Measurements from ENCODE around the gene DDX31.

The DDX31 gene

DNA sequence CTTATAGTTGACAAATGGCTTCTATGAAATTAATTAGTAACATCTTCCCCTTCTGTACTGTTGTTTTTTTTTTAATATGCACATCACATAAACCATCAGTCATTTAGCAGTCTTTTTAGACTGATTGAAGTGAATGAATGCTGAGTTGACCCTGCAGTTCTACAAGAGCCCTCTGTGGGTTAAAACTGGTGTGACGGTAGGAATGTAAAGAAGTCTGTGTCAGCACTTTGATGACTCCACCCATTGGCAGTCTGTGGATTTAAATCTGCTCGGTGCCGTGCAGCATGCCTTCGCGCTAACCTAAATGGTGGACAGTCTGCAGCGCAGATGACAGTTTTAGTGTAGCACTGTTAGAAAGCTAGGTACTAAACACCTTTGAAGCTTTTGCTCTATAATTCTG lies 3.6 kb upstream of the DDX31 start:
- no peak for DNase-seq (ENCODE audit: low read depth in 1 of 2, low spot score in 1 of 2)

- no peak for DNase-seq (ENCODE audit: low read depth in 1 of 2, low spot score in 1 of 2)
These were observed 2.6 kb upstream of the DDX31 start for GRCh38 chr9:132672413-132672690.

DNA sequence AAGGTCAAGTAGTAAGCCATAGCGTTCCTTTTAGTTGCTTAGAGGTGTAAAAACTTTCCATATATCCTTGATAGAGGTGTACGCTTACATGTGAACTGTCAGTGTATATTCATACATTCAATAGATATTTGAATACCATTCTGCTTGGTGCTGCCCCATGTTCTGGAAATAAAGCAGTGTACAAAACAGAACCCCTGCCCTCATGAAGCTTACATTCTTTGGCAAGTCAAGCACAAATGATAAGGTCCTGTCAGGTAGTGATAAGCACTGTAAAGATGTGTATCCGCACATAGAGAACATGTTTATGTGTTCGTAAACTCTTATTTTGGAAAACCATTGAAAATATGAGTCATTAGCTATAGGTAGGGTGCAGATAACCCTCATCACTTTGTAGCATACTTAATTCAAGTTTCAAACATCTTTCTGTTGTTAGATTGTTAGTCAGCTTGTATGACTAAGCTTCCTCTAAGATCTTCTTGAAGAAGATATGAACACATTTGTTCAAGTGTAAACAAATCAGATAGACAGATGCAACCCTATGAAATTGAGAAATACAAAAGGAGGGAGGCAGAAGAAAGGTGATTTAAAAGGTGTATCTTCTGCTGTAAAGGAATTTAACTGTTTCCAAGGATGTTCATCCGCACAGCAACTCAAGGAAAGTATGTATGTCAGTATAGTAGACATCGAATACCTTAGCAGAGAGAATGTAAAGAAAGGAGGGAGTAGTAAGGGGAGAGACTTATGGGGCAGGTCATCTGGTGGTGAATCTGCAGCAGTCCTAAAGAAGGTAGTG lies 2.0 kb upstream of the DDX31 start:
- DNase-seq (ENCODE audit: low read depth in 1 of 2, low spot score in 1 of 2), result no peak

DNA sequence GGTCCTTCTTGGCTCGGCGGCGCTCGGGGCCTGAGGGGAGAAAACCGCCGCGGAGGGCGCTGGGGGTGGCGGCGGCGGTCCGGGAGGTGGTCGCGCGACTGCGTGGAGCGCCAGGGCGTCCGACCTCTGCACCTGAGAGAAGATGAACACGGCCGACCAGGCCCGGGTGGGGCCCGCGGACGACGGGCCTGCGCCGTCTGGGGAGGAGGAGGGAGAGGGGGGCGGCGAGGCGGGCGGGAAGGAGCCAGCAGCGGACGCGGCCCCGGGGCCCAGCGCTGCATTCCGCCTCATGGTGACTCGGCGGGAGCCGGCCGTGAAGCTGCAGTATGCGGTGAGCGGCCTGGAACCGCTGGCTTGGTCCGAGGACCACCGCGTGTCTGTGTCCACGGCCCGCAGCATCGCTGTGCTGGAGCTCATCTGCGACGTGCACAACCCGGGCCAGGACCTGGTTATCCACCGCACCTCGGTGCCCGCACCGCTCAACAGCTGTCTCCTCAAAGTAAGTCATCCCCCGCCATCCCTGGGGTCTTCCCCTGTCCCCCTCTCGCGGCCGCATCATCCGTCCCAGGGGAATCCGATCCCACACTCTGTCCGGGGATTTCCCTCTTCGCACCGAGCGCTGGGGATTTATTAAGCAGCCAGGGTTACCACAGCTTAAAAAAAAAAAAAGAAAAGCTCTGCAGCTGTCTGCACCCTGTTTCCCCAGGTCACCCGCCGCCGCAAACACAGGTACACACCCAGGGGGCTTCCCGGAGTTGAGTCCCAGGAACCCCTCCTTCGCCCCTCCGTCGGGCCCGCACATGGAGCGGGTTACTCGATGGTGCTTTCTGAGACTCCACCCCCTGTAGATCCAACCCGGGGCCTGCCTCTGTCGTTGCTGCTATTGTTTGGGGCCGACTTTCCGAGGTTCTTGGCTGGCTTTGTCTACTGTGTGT lies 941 bp upstream of the DDX31 start, which contains the start of gene GTF3C4:
GTF3C4 (plus strand) TSS at position 8 of the 935 bp plus-strand sequence; CDS start at position 143, 135 bp downstream.
- peak; percentile 1 to 12 for DNase-seq (ENCODE audit: low read depth in 1 of 2, low spot score in 1 of 2)

DNA sequence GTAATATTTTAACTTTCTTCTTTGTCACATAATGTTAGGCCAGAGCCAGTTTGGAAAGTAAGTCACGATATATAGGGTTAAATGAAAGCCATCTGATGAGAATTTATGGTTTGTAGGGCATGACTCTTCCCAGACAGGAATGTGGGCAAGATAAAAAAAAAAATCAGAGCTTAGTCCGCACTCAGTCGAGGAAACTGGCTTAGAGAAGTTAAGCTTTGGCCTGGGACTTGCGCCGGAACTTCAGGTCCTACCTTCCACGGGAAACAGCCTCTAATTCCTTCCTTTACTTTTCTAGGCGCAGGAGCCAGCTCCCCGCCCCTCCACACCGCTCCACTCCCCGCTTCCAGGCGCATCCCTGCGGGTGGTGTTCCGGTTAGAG lies 475 bp downstream of the DDX31 start:
- DNase-seq (ENCODE audit: low read depth in 1 of 2, low spot score in 1 of 2), result no peak

- no peak for DNase-seq (ENCODE audit: low read depth in 1 of 2, low spot score in 1 of 2)
These were observed 5.9 kb downstream of the DDX31 start for GRCh38 chr9:132663851-132664250.

DNA sequence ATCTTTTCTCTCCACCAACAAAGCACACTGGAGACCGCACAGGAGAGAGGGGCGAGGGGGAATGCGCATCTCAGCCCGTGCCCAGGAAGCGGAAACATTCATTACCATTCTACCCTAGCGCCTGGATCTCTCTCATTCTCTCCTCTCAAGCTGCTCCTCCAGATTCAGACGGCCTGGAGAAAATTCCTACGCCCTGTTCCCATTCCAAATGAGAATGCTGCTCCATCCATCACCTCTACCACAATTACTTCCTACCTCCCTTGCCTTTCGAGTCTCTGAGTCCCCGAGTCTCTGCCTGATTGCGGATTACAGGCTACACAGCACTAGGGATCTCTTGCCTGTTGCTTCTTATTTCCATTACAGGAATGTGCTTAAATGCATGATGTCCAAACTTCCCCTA lies 6.7 kb downstream of the DDX31 start:
- no peak for DNase-seq (ENCODE audit: low read depth in 1 of 2, low spot score in 1 of 2)

- DNase-seq (ENCODE audit: low read depth in 1 of 2, low spot score in 1 of 2), result no peak
These were observed 7.4 kb downstream of the DDX31 start for GRCh38 chr9:132662152-132662945.

- DNase-seq (ENCODE audit: low read depth in 1 of 2, low spot score in 1 of 2), result no peak
These were observed 13.5 kb downstream of the DDX31 start for GRCh38 chr9:132656299-132656698.

DNA sequence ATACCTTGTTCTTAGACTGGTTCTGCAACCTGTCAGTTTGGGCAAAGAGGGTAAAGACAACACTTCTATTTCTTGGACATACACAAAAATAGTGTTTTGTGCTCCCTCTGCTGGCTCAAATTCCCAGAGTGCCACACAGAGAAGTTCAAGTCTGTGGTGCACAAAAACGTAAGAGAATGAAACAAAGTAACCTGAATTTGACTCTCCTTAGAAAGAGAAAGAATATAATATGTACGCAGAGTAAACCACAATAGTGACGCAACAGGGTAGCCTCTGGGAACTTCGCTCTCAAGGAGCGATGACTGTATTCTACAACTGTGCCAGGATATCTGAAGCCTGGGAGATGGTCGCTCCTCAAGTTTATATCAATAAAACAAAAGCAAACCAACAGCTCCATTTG lies 18.5 kb downstream of the DDX31 start:
- no peak for DNase-seq (ENCODE audit: low read depth in 1 of 2, low spot score in 1 of 2)

GRCh38 chr9:132648685-132649084 lies 21.1 kb downstream of the DDX31 start:
- no peak for DNase-seq (ENCODE audit: low read depth in 1 of 2, low spot score in 1 of 2)

DNA sequence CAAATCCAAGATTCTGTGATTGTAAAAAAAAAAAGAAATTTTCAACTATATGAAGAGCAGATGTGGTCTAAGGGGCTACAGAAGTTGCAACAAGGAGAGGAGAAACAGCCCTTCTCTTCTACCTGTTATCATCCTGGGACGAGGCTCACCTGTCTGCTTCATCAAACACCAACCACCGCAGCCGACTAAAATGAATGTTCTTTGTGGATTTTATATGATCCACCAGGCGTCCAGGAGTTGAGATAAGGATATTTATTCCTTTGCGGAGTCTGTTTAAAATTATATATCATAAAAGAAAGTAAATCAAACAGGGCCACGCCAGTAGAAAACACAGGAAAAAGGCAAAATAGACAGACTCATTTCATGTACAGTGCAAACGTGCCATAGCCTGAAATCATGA lies 21.5 kb downstream of the DDX31 start:
- no peak for DNase-seq (ENCODE audit: low read depth in 1 of 2, low spot score in 1 of 2)

DNA sequence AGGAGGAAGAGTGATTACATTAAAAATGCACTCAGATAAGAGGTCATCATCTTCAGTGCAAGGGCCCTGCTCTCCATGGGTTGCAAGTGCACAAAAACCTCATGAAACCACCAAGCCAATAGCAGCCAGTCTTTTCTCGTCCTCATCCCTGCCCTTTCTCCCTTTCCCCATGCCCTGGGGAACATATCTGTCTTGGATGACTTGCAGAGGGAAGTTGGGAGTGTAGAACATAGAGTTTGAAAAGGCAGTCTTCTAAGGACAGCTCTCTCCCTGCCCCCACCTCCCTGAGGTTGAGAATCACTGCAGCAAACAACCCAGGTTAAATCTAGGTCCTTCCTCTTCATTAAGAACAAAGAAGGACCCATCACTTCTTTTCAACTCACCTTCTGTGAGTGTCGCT lies 22.0 kb downstream of the DDX31 start:
- no peak for DNase-seq (ENCODE audit: low read depth in 1 of 2, low spot score in 1 of 2)

GRCh38 chr9:132647355-132647754 lies 22.4 kb downstream of the DDX31 start:
- peak in 1 of 2 donors; percentile 1 for DNase-seq (ENCODE audit: low read depth in 1 of 2, low spot score in 1 of 2)

DNA sequence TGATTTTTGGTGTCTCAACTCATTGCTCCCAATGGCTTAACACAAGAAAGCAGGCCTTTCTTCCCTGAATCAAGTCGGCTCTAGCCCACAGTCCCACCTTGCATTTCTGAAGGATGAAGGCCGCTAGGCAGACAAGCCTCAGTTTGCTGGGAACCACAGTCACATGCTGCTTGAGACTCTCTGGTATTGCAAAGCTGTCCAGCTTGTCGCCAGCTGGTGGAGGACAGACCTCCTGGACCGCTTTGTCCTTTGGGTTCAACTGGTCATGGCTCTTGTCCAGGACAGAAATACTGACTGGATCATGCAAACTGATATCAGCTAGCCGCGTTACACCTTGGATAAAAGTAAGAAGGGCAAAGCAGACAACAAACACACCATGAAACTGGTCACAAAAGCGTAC lies 23.1 kb downstream of the DDX31 start:
- DNase-seq (ENCODE audit: low read depth in 1 of 2, low spot score in 1 of 2), result no peak

DNA sequence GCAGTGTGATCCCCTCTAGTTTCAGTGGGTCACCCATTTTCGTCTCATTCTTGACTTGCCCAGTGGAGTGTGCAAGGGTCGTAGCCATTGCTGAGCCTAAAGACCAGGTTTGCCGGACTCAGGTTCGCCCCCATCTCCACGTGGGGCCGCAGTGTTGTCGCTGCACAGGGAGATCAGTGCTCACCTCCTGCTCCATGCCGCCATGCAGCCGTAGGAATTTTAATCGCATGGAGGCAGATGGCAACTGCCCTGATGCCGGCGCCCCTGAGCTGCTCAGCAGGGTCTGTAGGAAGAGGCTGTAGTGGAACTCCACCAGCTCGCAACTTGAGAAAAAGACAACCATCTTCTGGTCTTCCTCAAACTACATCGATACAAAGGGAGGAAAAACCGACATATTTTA lies 24.1 kb downstream of the DDX31 start:
- no peak for DNase-seq (ENCODE audit: low read depth in 1 of 2, low spot score in 1 of 2)

GRCh38 chr9:132645306-132645705 lies 24.5 kb downstream of the DDX31 start:
- DNase-seq (ENCODE audit: low read depth in 1 of 2, low spot score in 1 of 2), result no peak

DNA sequence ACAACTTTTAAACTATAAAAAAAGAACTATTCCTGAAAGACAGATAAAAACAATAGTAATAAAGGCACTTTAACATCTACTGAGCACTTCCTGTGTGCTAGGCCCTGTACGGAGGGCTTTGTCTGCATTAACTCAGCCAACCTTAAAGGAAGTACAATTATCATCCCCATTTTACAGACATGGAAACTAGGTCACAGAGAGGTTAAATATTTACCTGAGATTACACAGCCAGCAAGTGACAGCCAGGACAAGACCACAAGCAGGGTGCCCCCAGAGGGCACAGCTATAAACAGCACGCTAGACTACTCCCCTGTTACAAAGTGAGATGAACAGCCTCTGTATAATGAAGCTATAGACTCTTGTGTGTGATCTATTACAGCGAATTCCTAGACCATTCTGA lies 25.5 kb downstream of the DDX31 start:
- DNase-seq (ENCODE audit: low read depth in 1 of 2, low spot score in 1 of 2), result no peak

GRCh38 chr9:132641216-132641615 lies 28.6 kb downstream of the DDX31 start:
- DNase-seq (ENCODE audit: low read depth in 1 of 2, low spot score in 1 of 2), result no peak

DNA sequence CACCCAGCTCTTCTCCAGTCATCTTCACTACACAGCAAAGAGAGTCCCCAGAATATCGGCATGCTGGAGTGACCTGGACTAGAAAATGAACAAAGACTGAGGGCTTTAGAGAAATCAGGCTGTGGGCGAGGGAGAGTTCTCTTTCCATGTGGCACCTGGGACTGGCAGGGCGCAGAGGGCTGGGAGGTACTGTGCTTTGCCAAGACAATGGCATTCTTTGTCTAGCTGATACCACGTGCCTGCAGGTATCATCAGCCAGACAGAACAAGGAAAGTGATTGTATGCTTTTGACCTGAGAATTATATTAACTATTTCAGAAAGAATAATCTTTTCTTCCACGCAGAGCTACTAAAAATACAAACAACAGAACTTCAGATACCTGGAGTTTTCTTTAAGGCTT lies 30.5 kb downstream of the DDX31 start:
- DNase-seq (ENCODE audit: low read depth in 1 of 2, low spot score in 1 of 2), result no peak

DNA sequence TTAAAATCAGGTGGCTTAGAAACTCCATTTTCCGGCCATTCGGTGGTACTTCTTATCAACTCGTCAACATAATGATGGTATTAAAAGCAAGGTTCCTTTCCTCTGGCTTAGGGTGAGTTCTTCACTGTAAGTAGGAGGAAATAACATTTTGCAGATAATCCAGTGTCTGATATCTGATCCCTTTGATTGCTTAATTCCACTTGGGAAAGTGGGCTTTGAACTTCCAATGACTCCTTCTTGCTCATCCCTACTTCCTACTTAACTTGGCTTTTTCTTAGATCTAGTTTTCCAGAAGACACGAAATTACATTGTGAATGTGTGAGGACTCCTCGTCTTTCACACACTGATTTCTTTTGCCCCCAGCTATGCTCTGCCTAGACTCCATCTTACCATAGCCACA lies 31.5 kb downstream of the DDX31 start:
- no peak for DNase-seq (ENCODE audit: low read depth in 1 of 2, low spot score in 1 of 2)

DNA sequence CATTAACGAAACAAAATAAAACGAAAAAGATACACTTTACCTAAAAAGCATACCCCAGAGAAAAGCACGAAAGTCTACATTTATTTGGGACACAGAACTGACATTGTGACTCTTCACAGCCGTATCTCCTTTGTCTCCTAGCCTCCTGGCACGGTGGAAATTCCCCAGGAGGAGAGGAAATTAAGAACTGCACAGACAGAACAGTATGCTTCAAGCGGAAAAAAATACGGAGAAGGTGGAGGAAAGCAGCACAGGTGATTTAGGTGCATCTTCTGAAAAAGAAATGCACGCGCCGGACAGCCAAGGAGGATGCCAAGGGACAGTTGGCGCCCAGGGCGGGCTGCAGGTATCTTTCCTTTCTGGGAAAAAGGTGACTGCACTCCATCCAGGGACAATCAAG lies 32.0 kb downstream of the DDX31 start:
- no peak for DNase-seq (ENCODE audit: low read depth in 1 of 2, low spot score in 1 of 2)
